HuH-7.5 (cell line): ENCODE data around the gene CASP7.
"Not testable (repeated sequence)": the region's sequence is repeated elsewhere in the genome, so short reads cannot be mapped to it uniquely, and the experiment has no call there.

ENCODE experiments used
- DNase-seq: peaks from one replicate; pipeline ENCODE4 v3.0.0; 2011; ENCODE audit warnings: low spot score

Gene CASP7

GRCh38 chr10:113679463-113680189 lies at the start of gene CASP7:
Gene CASP7, plus strand, starts transcription at chr10:113679912. Its CDS starts 17,582 bp downstream, at chr10:113697494.
- DNase-seq = peak; percentile 65

DNA sequence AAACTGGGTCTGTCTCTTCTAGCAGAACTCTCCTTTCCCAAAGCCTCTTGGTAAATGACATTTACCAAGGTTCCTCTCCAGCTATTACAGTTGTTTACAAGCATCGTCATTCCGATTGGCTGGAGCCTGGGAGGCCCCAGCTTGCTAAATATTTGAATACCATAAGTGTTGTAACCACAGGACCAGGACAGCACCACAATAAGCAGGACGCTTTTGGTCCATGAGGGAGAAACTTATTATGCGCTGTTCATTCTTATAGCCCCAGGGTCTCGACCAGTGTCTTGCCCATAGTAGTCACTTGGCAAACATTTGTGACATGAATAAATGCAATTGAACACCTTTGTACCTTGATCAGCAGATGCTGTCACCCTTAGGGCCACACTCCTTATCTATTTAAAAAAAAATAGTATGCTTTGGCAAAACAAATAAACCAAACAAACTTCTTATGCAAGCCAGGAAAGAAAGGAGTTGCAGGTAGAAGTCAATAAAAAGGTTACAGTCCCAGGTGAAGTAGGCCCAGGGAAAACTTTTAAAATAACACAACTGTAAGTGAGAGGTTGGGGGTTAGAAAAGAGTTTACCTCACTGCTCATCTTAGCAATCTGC lies 48.7 kb upstream of the CASP7 start:
- peak; percentile 33 for DNase-seq

- DNase-seq = no peak
These were observed 47.9 kb upstream of the CASP7 start for GRCh38 chr10:113631684-113632367.

GRCh38 chr10:113639966-113640365 lies 39.7 kb upstream of the CASP7 start:
- no peak for DNase-seq

- DNase-seq = no peak
These were observed 38.0 kb upstream of the CASP7 start for GRCh38 chr10:113641702-113642101.

DNA sequence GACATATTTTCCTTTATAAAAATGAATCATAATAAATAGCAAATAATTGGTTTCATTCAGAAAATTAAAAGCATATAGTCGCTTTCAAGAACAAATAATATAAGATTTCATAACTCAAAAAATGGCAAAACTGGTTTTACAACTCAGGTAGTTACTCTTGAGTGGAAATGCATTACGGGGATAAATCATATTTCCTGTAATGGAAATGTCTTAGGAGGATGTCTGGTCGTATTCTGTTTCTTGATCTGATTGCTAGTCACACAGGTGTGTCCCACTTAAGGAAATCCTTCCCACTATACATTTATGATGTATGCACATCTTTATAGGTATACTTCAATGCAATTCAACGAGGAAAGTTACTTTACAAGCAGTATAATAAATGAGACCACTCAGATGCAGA lies 36.5 kb upstream of the CASP7 start:
- DNase-seq = no peak

- DNase-seq = no peak
These were observed 35.3 kb upstream of the CASP7 start for GRCh38 chr10:113644185-113645120.

DNA sequence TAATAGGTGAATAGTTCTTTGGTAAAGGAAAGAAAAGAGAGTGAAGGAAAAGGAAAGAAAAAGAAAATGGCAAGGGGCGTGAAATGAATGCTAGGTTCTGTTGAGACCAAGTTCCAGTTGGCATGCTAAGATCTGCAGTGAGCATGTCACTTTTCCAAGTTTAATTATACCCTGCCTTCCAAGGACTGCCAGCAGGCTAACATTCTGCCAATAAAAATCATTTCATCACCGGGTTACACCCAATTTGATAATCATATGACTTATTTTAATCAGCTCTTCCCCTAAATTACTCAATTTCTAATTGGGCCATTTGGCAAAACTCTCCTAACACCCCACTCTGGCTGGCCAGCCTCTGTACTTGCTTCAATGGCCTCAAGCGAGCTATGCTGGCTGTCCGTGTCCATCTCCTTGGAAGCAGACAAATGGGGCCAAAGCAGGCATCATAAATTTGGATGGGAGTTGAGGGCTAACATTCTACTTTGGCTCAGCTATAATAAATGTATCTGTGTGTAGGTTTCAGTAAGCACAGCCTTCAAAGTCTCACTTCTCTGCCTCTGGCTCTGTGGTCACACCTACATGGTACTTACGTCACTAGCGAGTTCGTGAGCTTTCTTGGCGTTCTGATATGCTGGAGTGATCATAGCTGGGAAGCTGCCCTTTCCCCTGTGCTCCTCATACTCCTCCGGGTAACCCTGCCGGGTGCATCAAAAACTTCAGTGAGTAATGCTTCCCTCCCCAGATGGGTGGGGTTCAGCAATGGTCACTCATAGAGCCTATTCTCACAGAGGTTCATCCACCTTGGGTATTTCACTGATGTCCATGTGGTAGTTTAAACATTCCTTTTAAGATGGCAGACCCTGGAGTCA lies 33.1 kb upstream of the CASP7 start:
- no peak for DNase-seq

- DNase-seq = no peak
These were observed 31.9 kb upstream of the CASP7 start for GRCh38 chr10:113647812-113648211.

DNA sequence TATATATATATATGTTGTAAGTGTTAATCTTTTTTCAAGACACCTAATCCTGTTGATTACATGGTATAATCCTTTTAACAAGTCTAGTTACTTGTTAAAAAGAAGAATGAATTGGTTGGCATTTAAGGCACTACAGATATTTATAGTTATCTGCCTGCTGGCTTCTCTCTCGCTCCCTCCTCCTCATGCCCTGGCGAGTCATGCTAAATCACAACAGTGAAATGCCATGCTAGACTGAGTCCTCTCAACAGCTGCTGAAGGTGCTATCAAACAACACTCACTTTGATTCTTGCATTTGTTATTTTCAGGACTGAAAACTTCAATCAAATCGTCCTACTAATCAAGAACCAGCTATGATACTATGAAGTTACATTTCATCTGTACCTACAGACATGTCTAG lies 31.2 kb upstream of the CASP7 start:
- no peak for DNase-seq

- DNase-seq = no peak
These were observed 29.5 kb upstream of the CASP7 start for GRCh38 chr10:113650172-113650571.

DNA sequence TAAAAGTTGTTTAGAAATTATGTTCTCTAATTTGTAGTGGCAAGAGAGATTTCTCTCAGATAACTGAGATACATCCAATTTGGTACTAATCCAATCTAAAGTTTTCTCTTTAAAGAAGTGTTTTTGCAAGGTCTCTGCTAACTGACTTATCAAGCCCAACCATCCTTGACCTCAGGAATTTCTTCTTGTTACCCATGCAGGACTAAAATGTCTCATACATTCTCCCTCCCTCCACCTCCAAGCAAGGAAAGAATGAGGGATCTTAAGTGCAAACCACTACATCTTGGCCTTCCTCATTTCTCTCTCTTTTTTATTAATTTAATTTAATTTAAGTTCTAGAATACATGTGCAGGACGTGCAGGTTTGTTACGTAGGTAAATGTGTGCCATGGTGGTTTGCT lies 28.7 kb upstream of the CASP7 start:
- DNase-seq = no peak

DNA sequence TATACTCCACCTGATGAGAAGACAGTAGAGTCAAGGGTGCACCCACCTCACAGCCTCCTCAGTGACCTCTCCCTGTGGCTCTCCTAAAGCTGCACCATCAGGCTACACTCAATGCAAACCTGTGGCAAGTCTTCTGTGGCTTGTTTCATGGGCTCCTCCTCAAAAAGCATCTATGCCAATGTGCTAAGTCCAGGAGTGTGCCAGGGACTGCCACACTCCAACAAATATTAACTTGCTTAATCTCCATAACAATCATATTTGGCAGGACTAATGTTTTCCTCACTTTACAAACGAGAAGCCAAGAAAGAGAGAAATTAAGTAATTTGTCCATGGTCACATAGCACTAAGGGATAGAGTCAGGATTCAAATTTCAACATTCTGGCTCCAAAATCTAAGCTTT lies 27.8 kb upstream of the CASP7 start:
- DNase-seq = no peak

DNA sequence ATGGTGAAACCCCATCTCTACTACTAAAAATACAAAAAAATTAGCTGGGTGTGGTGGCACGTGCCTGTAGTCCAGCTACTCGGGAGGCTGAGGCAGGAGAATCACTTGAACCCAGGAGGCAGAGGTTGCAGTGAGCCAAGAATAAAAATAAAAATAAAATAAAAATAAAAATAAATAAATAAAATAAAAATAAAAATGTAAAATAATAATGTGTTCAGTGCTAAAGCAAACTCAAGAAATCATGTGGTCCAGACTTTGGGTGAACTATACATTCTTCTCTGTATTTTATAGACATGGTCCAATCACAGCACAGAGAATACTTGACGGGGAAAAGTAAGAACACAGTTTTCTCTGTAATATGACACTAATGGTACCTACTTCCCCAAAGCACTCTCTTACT lies 27.3 kb upstream of the CASP7 start:
- not testable (repeated sequence) for DNase-seq

DNA sequence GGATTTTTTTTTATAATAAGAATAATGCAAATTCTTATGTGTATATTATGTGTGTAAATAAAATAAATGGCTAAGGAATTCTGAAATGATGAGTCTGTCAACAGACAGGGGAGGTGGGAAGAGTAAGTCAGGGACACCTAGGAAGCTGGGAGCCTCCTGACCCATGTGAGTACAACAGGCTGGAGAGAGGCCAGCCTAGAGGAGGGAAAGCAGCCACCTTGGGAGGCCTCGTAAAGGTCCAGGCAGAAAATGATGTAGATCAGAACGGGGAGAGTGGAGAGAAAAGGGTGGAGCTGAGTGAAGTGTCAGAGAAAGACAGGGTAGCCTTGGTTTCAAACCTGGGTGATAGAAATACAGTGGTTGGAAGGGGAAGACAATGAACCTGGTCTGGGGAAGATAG lies 22.8 kb upstream of the CASP7 start:
- no peak for DNase-seq

- no peak for DNase-seq
These were observed 22.2 kb upstream of the CASP7 start for GRCh38 chr10:113657544-113657943.

DNA sequence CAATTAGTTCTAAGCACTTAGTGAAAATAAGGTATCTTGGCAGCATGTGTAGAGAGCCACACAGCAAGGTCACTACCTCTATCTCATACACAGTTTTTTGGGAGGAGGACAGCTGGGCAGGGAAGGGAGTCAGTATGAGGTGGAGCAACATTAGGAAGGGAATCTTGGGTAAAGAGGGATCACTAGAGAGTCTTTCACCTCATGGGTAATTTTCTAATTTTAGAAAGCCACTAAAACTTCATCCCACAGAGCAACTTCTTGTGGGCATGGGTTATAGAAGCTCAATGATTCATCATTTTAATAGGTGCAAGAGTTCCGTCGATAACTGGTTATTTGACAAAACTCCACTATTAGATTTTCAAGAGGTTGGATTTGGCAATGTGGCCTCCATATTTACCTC lies 18.4 kb upstream of the CASP7 start:
- no peak for DNase-seq

DNA sequence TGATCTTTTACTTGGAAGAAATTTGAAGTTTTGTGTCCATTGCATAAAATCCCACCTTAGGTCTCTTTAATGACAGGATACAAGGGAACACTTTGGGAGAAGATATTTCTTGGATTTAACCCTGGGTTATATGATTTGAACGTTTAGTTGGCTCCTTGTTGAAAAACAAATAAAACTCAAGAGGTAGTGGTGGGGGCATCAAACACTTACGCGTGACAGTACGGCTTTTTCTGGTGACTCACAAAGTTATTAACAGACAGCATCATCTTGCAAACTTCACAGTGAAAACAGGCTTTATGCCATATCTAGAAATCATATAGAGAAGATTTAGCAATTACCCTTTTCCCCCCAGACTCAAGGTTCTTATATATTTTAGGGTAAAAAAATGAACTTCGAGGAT lies 16.6 kb upstream of the CASP7 start:
- no peak for DNase-seq

- no peak for DNase-seq
These were observed 15.8 kb upstream of the CASP7 start, which contains the start of gene NRAP for GRCh38 chr10:113663908-113664307. Gene NRAP, minus strand, starts transcription at chr10:113664041. Its CDS starts 159 bp downstream, at chr10:113663882.

GRCh38 chr10:113665352-113665751 lies 14.4 kb upstream of the CASP7 start:
- DNase-seq = no peak

GRCh38 chr10:113665806-113666354 lies 13.8 kb upstream of the CASP7 start:
- DNase-seq = no peak
